Esophagus squamous epithelium (tissue), 4 donors: Measurements from ENCODE around the gene CYBC1.
A peak's percentile ranks its signal among the peaks of the same experiment; 100 is the strongest.

Experiments
- CTCF ChIP-seq, 6 experiments: fragments of 450-650 bp in 4 of 6; fragments of 200-600 bp in 2 of 6; sonication (generic) in 2 of 6; IDR thresholded peaks; one replicate each; pipeline ENCODE4 v1.5.1; 2016 to 2019; ENCODE audit warnings: antibody characterized with exemption in 6 of 6, mild to moderate bottlenecking in 4 of 6, moderate library complexity in 4 of 6
- POLR2A ChIP-seq, 4 donors: fragments of 450-650 bp; IDR thresholded peaks; one replicate each; pipeline ENCODE4 v1.6.1; 2017; ENCODE audit warnings: antibody characterized with exemption in 4 of 4, mild to moderate bottlenecking in 4 of 4, moderate library complexity in 3 of 4

GRCh38 chr17:82449131-82449882 is 1.2 kb downstream of the CYBC1 start:
- no peak for TF ChIP-seq CTCF (IDR thresholded peaks at IDR 0.05)
- TF ChIP-seq POLR2A (IDR thresholded peaks at IDR 0.05): peak in 1 of 4 donors; percentile 57
